Esophagus muscularis mucosa (tissue), 4 donors: ENCODE results near the gene ZNF784. TPM values are rescaled to one million over a fixed set of nuclear protein-coding genes. Genes with fewer than 3 reads are reported as not detected.

Experiments
- DNase-seq: peaks from one replicate; pipeline ENCODE4 v3.0.0-alpha.2; 2017; ENCODE audit errors: extremely low spot score
- H3K27ac ChIP-seq, 4 donors: fragments of 200-600 bp; sonication (generic); replicated peaks in 1 of 4; 1 replicate in 3 of 4; 2 replicates in 1 of 4; pipeline ENCODE4 v1.5.1; 2016 to 2019; ENCODE audit warnings: mild to moderate bottlenecking in 1 of 4
- H3K27me3 ChIP-seq, 4 donors: fragments of 200-600 bp; sonication (generic); one replicate each; pipeline versions ENCODE4 v1.5.1 to v1.6.0; 2016 to 2019
- H3K36me3 ChIP-seq, 4 donors: fragments of 200-600 bp; sonication (generic); one replicate each; pipeline ENCODE4 v1.5.1; 2016 to 2019
- H3K4me1 ChIP-seq, 4 donors: fragments of 200-600 bp; sonication (generic); one replicate each; pipeline ENCODE4 v1.5.1; 2016 to 2019
- H3K4me3 ChIP-seq, 4 donors: fragments of 200-600 bp; sonication (generic); 1 replicate in 2 of 4; 2 replicates in 2 of 4; pipeline ENCODE4 v1.5.1; 2016 to 2019; ENCODE audit warnings: mild to moderate bottlenecking in 4 of 4, moderate library complexity in 1 of 4
- H3K9me3 ChIP-seq, 4 donors: fragments of 200-600 bp; sonication (generic); 1 replicate in 3 of 4; 2 replicates in 1 of 4; pipeline ENCODE4 v1.5.1; 2016 to 2019
- CTCF ChIP-seq, 3 experiments: fragments of 200-600 bp in 2 of 3; fragments of 450-650 bp in 1 of 3; sonication (generic) in 2 of 3; IDR thresholded peaks; one replicate each; pipeline ENCODE4 v1.5.1; 2017 to 2019; ENCODE audit warnings: antibody characterized with exemption in 3 of 3, mild to moderate bottlenecking in 2 of 3, moderate library complexity in 1 of 3
- EP300 ChIP-seq: sonication (generic); formaldehyde crosslinking; IDR thresholded peaks from one replicate; pipeline ENCODE4 v1.6.1; 2017; ENCODE audit warnings: antibody characterized with exemption
- POLR2A ChIP-seq: fragments of 450-650 bp; IDR thresholded peaks from one replicate; pipeline ENCODE4 v1.6.1; 2017; ENCODE audit warnings: antibody characterized with exemption, moderate library complexity, mild to moderate bottlenecking, low read depth
- POLR2AphosphoS5 ChIP-seq, 2 donors: sonication (generic); formaldehyde crosslinking; IDR thresholded peaks; one replicate each; pipeline ENCODE4 v1.6.1; 2017; ENCODE audit warnings: antibody characterized with exemption in 2 of 2
- WGBS: methylation state at CpG from one replicate; pipeline ENCODE4 v1.1.5; 2018; 5-methylcytosine and 5-hydroxymethylcytosine counted together
- intact Hi-C: fragments of 100-400 bp; cut with DNase I; formaldehyde crosslinking; loops from one replicate; pipeline ENCODE4 v1.15.1; 2023
- total RNA-seq, 4 donors: library from RNA; depleted of rRNA; stranded (reverse); fragments of >200 nt; gene quantifications; one replicate each; pipeline versions ENCODE4 v1.1.0 to v1.2.1, GENCODE V29; 2016

ZNF784 gene
- total RNA-seq, 4 donors from 2014 or later = 2.5 to 6.3 (median 4.0) TPM

- Histone ChIP-seq H3K4me3 (peak overlapping the region; percentile 74 to 91 (median 87)), H3K27me3 (no peaks in the 10 kb centered on the region), H3K4me1 (peaks cover 59 to 84% (median 83%) of the 10 kb centered on the region in 4 donors), H3K27ac (peak overlapping the region; percentile 94 to 97 (median 94)), H3K36me3 (peaks cover 0 to 28% (median 14%) of the 10 kb centered on the region in 4 donors), H3K9me3 (no peaks in the 10 kb centered on the region)
- intact Hi-C loops = no loop called here
- TF ChIP-seq CTCF (IDR thresholded peaks at IDR 0.05) = no peak
- no peak for TF ChIP-seq POLR2AphosphoS5 (IDR thresholded peaks at IDR 0.05)
- TF ChIP-seq EP300 = no peak
- no peak for TF ChIP-seq POLR2A
- no peak for DNase-seq
- 2% methylated on average over 20 of the region's 65 CpGs for WGBS
Observed at GRCh38 chr19:55642153-55643002, 18.0 kb upstream of the ZNF784 start.

GRCh38 chr19:55641426-55642152, 17.2 kb upstream of the ZNF784 start:
- Histone ChIP-seq H3K4me3 (peak overlapping the region; percentile 74 to 91 (median 87)), H3K4me1 (peaks cover 60 to 85% (median 83%) of the 10 kb centered on the region in 4 donors), H3K27me3 (no peaks in the 10 kb centered on the region), H3K27ac (peak overlapping the region; percentile 94 to 97 (median 94)), H3K36me3 (peaks cover 0 to 30% (median 14%) of the 10 kb centered on the region in 4 donors), H3K9me3 (no peaks in the 10 kb centered on the region)
- TF ChIP-seq POLR2A = no peak
- TF ChIP-seq POLR2AphosphoS5 (IDR thresholded peaks at IDR 0.05) = no peak
- TF ChIP-seq EP300 = no peak
- no peak for TF ChIP-seq CTCF (IDR thresholded peaks at IDR 0.05)
- intact Hi-C loops = no loop called here
- WGBS = 2% methylated on average over 25 of the region's 25 CpGs
- no peak for DNase-seq

GRCh38 chr19:55640577-55641425, 16.4 kb upstream of the ZNF784 start, which contains the start of gene ZNF580:
TSS of gene ZNF580 (plus strand) at chr19:55641002. CDS start at chr19:55642509, 1,507 bp downstream.
- Histone ChIP-seq H3K36me3 (peaks cover 0 to 26% (median 14%) of the 10 kb centered on the region in 4 donors), H3K4me3 (peak within 1 kb of the TSS; percentile 74 to 91 (median 87)), H3K9me3 (no peaks in the 10 kb centered on the region), H3K27me3 (no peaks in the 10 kb centered on the region), H3K4me1 (peaks cover 68 to 92% (median 89%) of the 10 kb centered on the region in 4 donors), H3K27ac (peak within 1 kb of the TSS; percentile 94 to 97 (median 94))
- no peak for DNase-seq
- intact Hi-C loops = no loop called here
- 1% methylated on average over 34 of the region's 89 CpGs for WGBS
- TF ChIP-seq POLR2A (no peak), CTCF (IDR thresholded peaks at IDR 0.05) (no peak), POLR2AphosphoS5 (IDR thresholded peaks at IDR 0.05) (peak; percentile 38 to 40), EP300 (no peak)

- H3K27me3 ChIP-seq = no peaks in the 10 kb centered on the region
- H3K4me3 ChIP-seq = peak overlapping the region; percentile 74 to 91 (median 87)
- WGBS = 0% methylated on average over 2 of the region's 38 CpGs
- intact Hi-C loops = no loop called here
- DNase-seq = no peak
- TF ChIP-seq POLR2AphosphoS5 (IDR thresholded peaks at IDR 0.05) (peak in 1 of 2 donors; percentile 47), CTCF (IDR thresholded peaks at IDR 0.05) (peak; percentile 35 to 58 (median 55)), EP300 (no peak), POLR2A (no peak)
- H3K9me3 ChIP-seq = no peaks in the 10 kb centered on the region
- H3K27ac ChIP-seq = peak overlapping the region; percentile 94 to 97 (median 94)
- peaks cover 0 to 19% (median 9%) of the 10 kb centered on the region in 4 donors for H3K36me3 ChIP-seq
- peaks cover 71 to 94% (median 88%) of the 10 kb centered on the region in 4 donors for H3K4me1 ChIP-seq
Observed at GRCh38 chr19:55640043-55640576, 15.7 kb upstream of the ZNF784 start.
